Kidney (tissue), 14 donors: ENCODE data around the gene PBX3. TPM values are rescaled to one million over a fixed set of nuclear protein-coding genes. Genes with fewer than 3 reads are reported as not detected.
A peak's percentile ranks its signal among the peaks of the same experiment; 100 is the strongest.

Experiments
- DNase-seq, 5 donors: peaks; one replicate each; pipeline ENCODE4 v3.0.0-alpha.2; 2013 to 2020
- FAIRE-seq: peaks from 2 replicates; lab custom pipeline; 2012; peaks lifted over from hg19 to GRCh38; lab: Jason Lieb, UNC
- H3K27ac ChIP-seq, 2 donors: one replicate each; pipeline ENCODE4 v1.7.0; 2013; ENCODE audit warnings: low read depth in 2 of 2, low read length in 2 of 2, inconsistent platforms in 1 of 2
- H3K27me3 ChIP-seq: one replicate; pipeline ENCODE4 v1.7.1; 2013; ENCODE audit warnings: low read length, inconsistent platforms; ENCODE audit not compliant: control insufficient read depth, insufficient read depth
- H3K36me3 ChIP-seq, 3 donors: one replicate each; pipeline versions ENCODE4 v1.7.0 to v1.7.1; 2013; ENCODE audit warnings: low read length in 3 of 3, control low read depth in 1 of 3, inconsistent platforms in 1 of 3; ENCODE audit not compliant: insufficient read depth in 3 of 3, control insufficient read depth in 2 of 3
- H3K4me1 ChIP-seq, 3 donors: one replicate each; pipeline versions ENCODE4 v1.7.0 to v1.7.1; 2013; ENCODE audit warnings: low read length in 3 of 3, inconsistent platforms in 1 of 3, low read depth in 1 of 3; ENCODE audit not compliant: control insufficient read depth in 2 of 3, insufficient read depth in 2 of 3
- H3K4me3 ChIP-seq, 3 donors: one replicate each; pipeline versions ENCODE4 v1.7.0 to v1.8.1; 2013; ENCODE audit warnings: low read length in 3 of 3, control low read depth in 1 of 3, inconsistent platforms in 1 of 3
- H3K9ac ChIP-seq, 3 donors: one replicate each; pipeline versions ENCODE4 v1.7.0 to v1.7.1; 2013; ENCODE audit warnings: low read length in 3 of 3, control low read depth in 1 of 3, inconsistent platforms in 1 of 3
- H3K9me3 ChIP-seq, 3 donors: one replicate each; pipeline versions ENCODE4 v1.7.0 to v1.7.1; 2013; ENCODE audit warnings: low read length in 3 of 3, control low read depth in 1 of 3, inconsistent platforms in 1 of 3; ENCODE audit not compliant: control insufficient read depth in 2 of 3, insufficient read depth in 1 of 3
- intact Hi-C: fragments of 100-400 bp; cut with DNase I; formaldehyde crosslinking; loops from one replicate; pipeline ENCODE4 v1.11.1; 2022
- polyA plus RNA-seq: library from polyadenylated mRNA; stranded (reverse); fragments of 350-450 nt; fragmentation: Illumina TruSeq; extraction: RNeasy Lipid Tissue Mini Kit (QIAGEN cat#74804); gene quantifications from one replicate; pipeline ENCODE4 v1.2.3, GENCODE V29; 2014; ENCODE audit warnings: low read depth, low replicate concordance; ENCODE audit not compliant: insufficient read depth
- total RNA-seq: library from RNA; stranded (reverse); fragmentation: NEBNext Ultra II Directional; extraction: Animal tissue kit (Norgen Biotek cat#: 25700); gene quantifications from one replicate; pipeline ENCODE4 v1.2.1, GENCODE V29; 2021
- TF ChIP-seq, protein P1 (sequence below): IDR thresholded peaks from 3 replicates; pipeline ENCODE4 v1.5.1; 2012; ENCODE audit warnings: mild to moderate bottlenecking, moderate library complexity, borderline replicate concordance; ENCODE audit not compliant: insufficient read depth; ENCODE audit errors: extremely low read depth
- donor health status: control.
- donor health status: control.
- donor health status: control.
- donor health status: control.
- donor health status: control.
- donor health status: DM: yes; HTN: yes; CAD: no.
- donor health status: Normal renal cell carcinoma (clear cell type).

The PBX3 gene
- total and polyA plus RNA-seq, 2 donors from 2014 or later: 10.2 to 23.6 TPM

DNA sequence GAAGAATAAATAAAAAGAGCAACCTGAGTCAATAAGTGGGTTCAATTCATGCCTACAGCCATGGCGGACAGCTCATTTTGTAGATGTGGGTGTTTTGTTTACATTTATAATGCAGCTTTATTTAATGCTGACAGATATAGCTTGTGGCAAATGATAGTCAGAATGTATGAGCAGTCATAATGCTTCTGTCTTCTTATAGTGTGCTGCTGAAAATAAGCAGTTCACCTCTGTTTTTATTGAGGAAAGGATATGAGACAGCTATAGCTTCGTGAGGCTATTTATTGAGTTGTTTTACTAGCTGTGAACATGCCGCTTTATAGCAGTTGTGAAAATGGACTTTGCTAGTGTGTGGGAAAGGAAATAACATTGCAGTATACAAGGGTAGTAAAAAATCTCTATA is 147.4 kb downstream of the PBX3 start:
- FAIRE-seq: no peak
- no peaks in the 10 kb centered on the region for H3K27me3 ChIP-seq

DNA sequence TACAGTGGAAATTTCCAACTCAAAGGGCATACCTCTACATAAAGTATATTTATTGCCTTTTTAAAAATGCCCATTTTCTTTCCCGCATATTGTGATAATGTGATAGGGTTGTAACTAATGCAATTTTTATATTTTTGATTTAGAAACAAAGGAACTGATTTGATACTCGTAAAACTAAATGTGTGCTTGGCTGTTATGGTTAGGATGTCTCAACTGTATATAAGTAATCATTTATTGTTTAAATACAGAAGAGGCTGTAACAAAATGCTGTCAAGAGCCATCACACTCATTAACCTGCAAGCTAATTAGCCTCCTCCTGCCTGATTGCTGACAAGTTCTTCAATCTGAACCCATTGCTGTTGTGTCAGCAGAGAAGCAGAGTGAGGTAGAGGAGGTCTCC is 149.2 kb downstream of the PBX3 start:
- no peak for FAIRE-seq
- intact Hi-C loops: no loop called here
- no peaks in the 10 kb centered on the region for H3K9me3 ChIP-seq
- H3K36me3 ChIP-seq: no peaks in the 10 kb centered on the region
- H3K27me3 ChIP-seq: no peaks in the 10 kb centered on the region
- no peak overlapping the region for H3K9ac ChIP-seq
- no peak for DNase-seq
- no peak overlapping the region for H3K4me3 ChIP-seq
- H3K27ac ChIP-seq: no peak overlapping the region
- TF ChIP-seq, protein P1, sequence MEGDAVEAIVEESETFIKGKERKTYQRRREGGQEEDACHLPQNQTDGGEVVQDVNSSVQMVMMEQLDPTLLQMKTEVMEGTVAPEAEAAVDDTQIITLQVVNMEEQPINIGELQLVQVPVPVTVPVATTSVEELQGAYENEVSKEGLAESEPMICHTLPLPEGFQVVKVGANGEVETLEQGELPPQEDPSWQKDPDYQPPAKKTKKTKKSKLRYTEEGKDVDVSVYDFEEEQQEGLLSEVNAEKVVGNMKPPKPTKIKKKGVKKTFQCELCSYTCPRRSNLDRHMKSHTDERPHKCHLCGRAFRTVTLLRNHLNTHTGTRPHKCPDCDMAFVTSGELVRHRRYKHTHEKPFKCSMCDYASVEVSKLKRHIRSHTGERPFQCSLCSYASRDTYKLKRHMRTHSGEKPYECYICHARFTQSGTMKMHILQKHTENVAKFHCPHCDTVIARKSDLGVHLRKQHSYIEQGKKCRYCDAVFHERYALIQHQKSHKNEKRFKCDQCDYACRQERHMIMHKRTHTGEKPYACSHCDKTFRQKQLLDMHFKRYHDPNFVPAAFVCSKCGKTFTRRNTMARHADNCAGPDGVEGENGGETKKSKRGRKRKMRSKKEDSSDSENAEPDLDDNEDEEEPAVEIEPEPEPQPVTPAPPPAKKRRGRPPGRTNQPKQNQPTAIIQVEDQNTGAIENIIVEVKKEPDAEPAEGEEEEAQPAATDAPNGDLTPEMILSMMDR: no peak
- H3K4me1 ChIP-seq: no peaks in the 10 kb centered on the region

More for the DNA sequence above, 147.4 kb downstream of the PBX3 start:
- H3K27ac ChIP-seq: no peak overlapping the region
- TF ChIP-seq, protein P1: no peak
- H3K4me1 ChIP-seq: peaks cover 0 to 3% (median 0%) of the 10 kb centered on the region in 3 donors
- H3K36me3 ChIP-seq: no peaks in the 10 kb centered on the region
- no peak overlapping the region for H3K4me3 ChIP-seq
- no peak overlapping the region for H3K9ac ChIP-seq
- no peaks in the 10 kb centered on the region for H3K9me3 ChIP-seq
- intact Hi-C loops: no loop called here
- DNase-seq: no peak

DNA sequence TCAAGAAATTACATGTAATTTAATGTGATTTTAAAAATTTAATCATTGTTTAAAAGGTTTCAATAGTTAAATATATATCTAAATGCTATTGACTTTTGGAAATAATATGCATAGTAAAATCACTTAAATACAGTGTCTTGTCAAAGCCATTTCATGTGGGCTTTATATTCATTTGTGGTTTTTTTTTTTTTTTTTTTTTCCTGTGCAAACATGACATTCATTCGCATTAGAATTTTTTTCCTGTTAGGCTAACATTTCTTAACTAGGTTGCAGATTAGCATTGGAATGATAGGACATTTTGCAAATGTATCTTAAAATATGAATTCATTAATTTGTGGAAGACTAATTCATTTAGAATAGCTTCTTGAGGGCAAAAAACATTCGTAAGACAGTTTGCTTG is 149.8 kb downstream of the PBX3 start:
- Histone ChIP-seq H3K27ac (no peak overlapping the region), H3K9me3 (no peaks in the 10 kb centered on the region), H3K4me3 (no peak overlapping the region), H3K27me3 (no peaks in the 10 kb centered on the region), H3K4me1 (no peaks in the 10 kb centered on the region), H3K9ac (no peak overlapping the region), H3K36me3 (no peaks in the 10 kb centered on the region)
- FAIRE-seq: peak; percentile 72
- intact Hi-C loops: no loop called here
- TF ChIP-seq, protein P1: no peak
- no peak for DNase-seq

DNA sequence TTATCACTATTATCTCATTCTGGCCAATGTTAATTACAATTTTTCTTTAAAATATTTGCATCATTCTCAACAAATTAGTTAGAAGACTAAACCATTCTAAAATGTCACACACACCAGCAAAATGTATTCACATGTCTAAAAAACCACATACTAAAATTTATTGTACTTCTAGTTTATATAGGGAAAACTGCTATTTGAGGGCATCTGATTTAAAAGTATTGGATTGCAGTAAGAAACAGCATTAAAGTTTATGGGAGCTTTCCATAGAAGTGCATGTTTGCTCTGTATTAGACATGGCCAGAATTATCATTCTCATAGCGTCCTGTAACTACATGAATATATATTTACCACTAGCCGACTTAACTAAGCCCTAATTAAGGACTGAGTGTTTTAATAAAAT is 150.3 kb downstream of the PBX3 start:
- no peaks in the 10 kb centered on the region for H3K9me3 ChIP-seq
- H3K4me1 ChIP-seq: no peaks in the 10 kb centered on the region
- no peaks in the 10 kb centered on the region for H3K27me3 ChIP-seq
- H3K27ac ChIP-seq: no peak overlapping the region
- DNase-seq (no peak), FAIRE-seq (no peak)
- intact Hi-C loops: no loop called here
- H3K36me3 ChIP-seq: no peaks in the 10 kb centered on the region
- TF ChIP-seq, protein P1: no peak
- H3K4me3 ChIP-seq: no peak overlapping the region
- no peak overlapping the region for H3K9ac ChIP-seq
